Activated CD8-positive, alpha-beta memory T cell treated with anti-CD3 and anti-CD28 coated beads, Interleukin-2, amount 50 U/mL, for 48 hours (primary cell): ENCODE results near the gene ARL15.

Experiments used
- DNase-seq: peaks from one replicate; pipeline ENCODE4 v3.0.0-alpha.2; 2020

The ARL15 gene

GRCh38 chr5:54195701-54196100, 114.7 kb downstream of the ARL15 start:
- DNase-seq: no peak

GRCh38 chr5:54194318-54194717, 116.1 kb downstream of the ARL15 start:
- DNase-seq: no peak

- no peak for DNase-seq
Observed at GRCh38 chr5:54187694-54188093, 122.7 kb downstream of the ARL15 start.

GRCh38 chr5:54186912-54187445, 123.4 kb downstream of the ARL15 start:
- DNase-seq: no peak

- no peak for DNase-seq
Observed at GRCh38 chr5:54186108-54186507, 124.3 kb downstream of the ARL15 start.

GRCh38 chr5:54184806-54185205, 125.6 kb downstream of the ARL15 start:
- DNase-seq: no peak

- DNase-seq: no peak
Observed at GRCh38 chr5:54180630-54181031, 129.7 kb downstream of the ARL15 start.

- no peak for DNase-seq
Observed at GRCh38 chr5:54178991-54179390, 131.4 kb downstream of the ARL15 start.

GRCh38 chr5:54178207-54178606, 132.2 kb downstream of the ARL15 start:
- no peak for DNase-seq

GRCh38 chr5:54177058-54177457, 133.3 kb downstream of the ARL15 start:
- DNase-seq: no peak

- DNase-seq: no peak
Observed at GRCh38 chr5:54176066-54176830, 134.1 kb downstream of the ARL15 start.

- no peak for DNase-seq
Observed at GRCh38 chr5:54173251-54173650, 137.1 kb downstream of the ARL15 start.

GRCh38 chr5:54171645-54172384, 138.6 kb downstream of the ARL15 start:
- DNase-seq: no peak

GRCh38 chr5:54165687-54166086, 144.7 kb downstream of the ARL15 start:
- no peak for DNase-seq

- DNase-seq: no peak
Observed at GRCh38 chr5:54162184-54162583, 148.2 kb downstream of the ARL15 start.

- no peak for DNase-seq
Observed at GRCh38 chr5:54160329-54160728, 150.0 kb downstream of the ARL15 start.

- no peak for DNase-seq
Observed at GRCh38 chr5:54159893-54160195, 150.5 kb downstream of the ARL15 start.

- DNase-seq: no peak
Observed at GRCh38 chr5:54159153-54159892, 151.1 kb downstream of the ARL15 start.

GRCh38 chr5:54156577-54156976, 153.8 kb downstream of the ARL15 start:
- DNase-seq: no peak

- no peak for DNase-seq
Observed at GRCh38 chr5:54150841-54151240, 159.5 kb downstream of the ARL15 start.

GRCh38 chr5:54148858-54149257, 161.5 kb downstream of the ARL15 start:
- DNase-seq: no peak

GRCh38 chr5:54148067-54148845, 162.1 kb downstream of the ARL15 start:
- no peak for DNase-seq

- no peak for DNase-seq
Observed at GRCh38 chr5:54146916-54147315, 163.5 kb downstream of the ARL15 start.
